B cell (primary cell): ENCODE results near the gene TRPM8. TPM values are rescaled to one million over a fixed set of nuclear protein-coding genes. Genes with fewer than 3 reads are reported as not detected.

Source experiments
- ATAC-seq: fragments of 200-7000 bp; cut with Tn5 transposase; one replicate; pipeline ENCODE4 v1.10.0; 2021; ENCODE audit warnings: low read depth, mild to moderate bottlenecking, moderate number of reproducible peaks, moderate library complexity
- CTCF ChIA-PET: fragments of 350-600 bp; sonication (Branson Sonifier 250); formaldehyde crosslinking; loops from one replicate; lab custom pipeline; 2021; ENCODE audit warnings: antibody characterized with exemption, inconsistent platforms; lab: Charles Lee
- POLR2A ChIA-PET: fragments of 350-600 bp; sonication (Branson Sonifier 250); formaldehyde crosslinking; loops from one replicate; lab custom pipeline; 2021; ENCODE audit warnings: antibody characterized with exemption; lab: Charles Lee
- DNase-seq: peaks from one replicate; pipeline ENCODE4 v3.0.0; 2013
- H2AFZ ChIP-seq: 2 replicates; pipeline ENCODE4 v1.6.1; 2012; ENCODE audit warnings: mild to moderate bottlenecking, low read depth, low read length; ENCODE audit not compliant: insufficient read depth, poor library complexity, severe bottlenecking
- H3K27ac ChIP-seq, 2 donors: 1 replicate in 1 of 2; 2 replicates in 1 of 2; pipeline ENCODE4 v1.5.1; 2012 to 2013; ENCODE audit warnings: low read length in 2 of 2, mild to moderate bottlenecking in 2 of 2, moderate library complexity in 1 of 2
- H3K27me3 ChIP-seq, 4 experiments: fragments of 200-600 bp in 1 of 4; sonication (generic) in 1 of 4; replicated peaks in 1 of 4; 1 replicate in 2 of 4; 2 replicates in 2 of 4; pipeline versions ENCODE4 v1.6.1 to v1.7.0; 2013 to 2016; ENCODE audit warnings: low read length in 3 of 4, mild to moderate bottlenecking in 2 of 4, mixed read lengths in 1 of 4, moderate library complexity in 1 of 4; ENCODE audit not compliant: insufficient read depth in 4 of 4, control insufficient read depth in 3 of 4; ENCODE audit errors: control extremely low read depth in 1 of 4
- H3K36me3 ChIP-seq, 2 experiments: replicated peaks in 1 of 2; 1 replicate in 1 of 2; 2 replicates in 1 of 2; pipeline versions ENCODE4 v1.6.1 to v1.7.1; 2013; ENCODE audit warnings: low read length in 1 of 2; ENCODE audit not compliant: insufficient read depth in 2 of 2, control insufficient read depth in 1 of 2; ENCODE audit errors: control extremely low read depth in 1 of 2, extremely low read depth in 1 of 2
- H3K4me1 ChIP-seq, 2 donors: fragments of 200-600 bp in 1 of 2; sonication (generic) in 1 of 2; 1 replicate in 1 of 2; 2 replicates in 1 of 2; pipeline versions ENCODE4 v1.5.1 to v1.6.1; 2013 to 2017; ENCODE audit warnings: low read length in 2 of 2; ENCODE audit not compliant: control insufficient read depth in 2 of 2, insufficient read depth in 2 of 2
- H3K4me2 ChIP-seq: replicated peaks from 2 replicates; pipeline ENCODE3; 2012; ENCODE audit warnings: mild to moderate bottlenecking, low read depth, low read length; ENCODE audit not compliant: poor library complexity, severe bottlenecking
- H3K4me3 ChIP-seq, 5 experiments: fragments of 200-600 bp in 1 of 5; sonication (generic) in 1 of 5; 1 replicate in 3 of 5; 2 replicates in 2 of 5; pipeline versions ENCODE4 v1.5.1 to v1.7.0; 2011 to 2016; ENCODE audit warnings: low read length in 4 of 5, mild to moderate bottlenecking in 4 of 5, low read depth in 2 of 5, control low read depth in 1 of 5, moderate library complexity in 1 of 5; ENCODE audit not compliant: insufficient read depth in 1 of 5; ENCODE audit errors: control extremely low read depth in 1 of 5, extremely low read depth in 1 of 5
- H3K79me2 ChIP-seq: fragments of 200-600 bp; sonication (generic); one replicate; pipeline ENCODE4 v1.6.0; 2016; ENCODE audit warnings: low read length; ENCODE audit not compliant: control insufficient read depth, insufficient read depth
- H3K9ac ChIP-seq: fragments of 200-600 bp; sonication (generic); 2 replicates; pipeline ENCODE4 v1.6.1; 2017; ENCODE audit warnings: mild to moderate bottlenecking, low read length, moderate library complexity
- H3K9me3 ChIP-seq, 3 donors: one replicate each; pipeline versions ENCODE4 v1.6.1 to v1.7.1; 2013; ENCODE audit warnings: low read length in 2 of 3; ENCODE audit not compliant: control insufficient read depth in 2 of 3, insufficient read depth in 1 of 3; ENCODE audit errors: control extremely low read depth in 1 of 3
- H4K20me1 ChIP-seq: 2 replicates; pipeline ENCODE4 v1.6.0; 2012; ENCODE audit warnings: mild to moderate bottlenecking, low read length; ENCODE audit not compliant: insufficient read depth, control insufficient read depth, poor library complexity, severe bottlenecking
- H3K27ac Mint-ChIP-seq: one replicate; pipeline ENCODE4 v1.8.0; 2021; ENCODE audit warnings: mixed read lengths
- H3K27me3 Mint-ChIP-seq: one replicate; pipeline ENCODE4 v1.8.0; 2021; ENCODE audit warnings: mixed read lengths
- H3K4me1 Mint-ChIP-seq: one replicate; pipeline ENCODE4 v1.8.0; 2021; ENCODE audit warnings: mixed read lengths
- H3K4me3 Mint-ChIP-seq: one replicate; pipeline ENCODE4 v1.8.0; 2021; ENCODE audit warnings: mixed read lengths
- H3K9me3 Mint-ChIP-seq: one replicate; pipeline ENCODE4 v1.8.0; 2022; ENCODE audit warnings: mixed read lengths; ENCODE audit not compliant: insufficient read depth
- CTCF ChIP-seq: fragments of 200-600 bp; IDR thresholded peaks from one replicate; pipeline ENCODE4 v1.8.0; 2022; ENCODE audit warnings: antibody characterized with exemption, mild to moderate bottlenecking
- EZH2 ChIP-seq: IDR thresholded peaks from 2 replicates; pipeline ENCODE4 v1.6.1; 2012; ENCODE audit warnings: borderline replicate concordance, low read depth, mild to moderate bottlenecking, moderate library complexity, low read length; ENCODE audit not compliant: insufficient read depth, poor library complexity, severe bottlenecking
- WGBS: methylation state at CpG from one replicate; pipeline ENCODE4 v1.1.5; 2013; ENCODE audit warnings: missing lambda C conversion rate; ENCODE audit not compliant: insufficient coverage; 5-methylcytosine and 5-hydroxymethylcytosine counted together
- intact Hi-C: fragments of 100-400 bp; cut with micrococcal nuclease; formaldehyde crosslinking; loops from one replicate; pipeline ENCODE4 v1.10.0; 2022
- polyA plus RNA-seq: library from polyadenylated mRNA; depleted of rRNA; stranded (reverse); fragments of >200 nt; gene quantifications from 2 replicates; pipeline ENCODE4 v1.2.3, GENCODE V29; 2012
- total RNA-seq, 2 donors: library from RNA; stranded (reverse); fragments of 120-200 nt in 1 of 2; gene quantifications; 1 replicate in 1 of 2; 2 replicates in 1 of 2; pipeline versions ENCODE4 v1.2.3 to v1.2.4, GENCODE V29; 2013 to 2022

The TRPM8 gene
- total and polyA plus RNA-seq, 2 donors (not counting 1 experiment from before 2014, with no cell fraction given) = not detected

GRCh38 chr2:233922471-233922870 lies 5.3 kb downstream of the TRPM8 start:
- Mint-ChIP-seq H3K4me1 (no peaks in the 10 kb centered on the region), H3K4me3 (no peak overlapping the region), H3K27me3 (peaks cover 46% of the 10 kb centered on the region), H3K27ac (no peak overlapping the region), H3K9me3 (no peaks in the 10 kb centered on the region)
- H3K27me3 ChIP-seq = peaks cover 0 to 14% (median 1%) of the 10 kb centered on the region in 4 experiments
- ATAC-seq = no peak
- no peaks in the 10 kb centered on the region for H4K20me1 ChIP-seq
- H3K4me1 ChIP-seq = no peaks in the 10 kb centered on the region
- no peaks in the 10 kb centered on the region for H3K79me2 ChIP-seq
- H2AFZ ChIP-seq = no peak overlapping the region
- DNase-seq = no peak
- no peak overlapping the region for H3K4me2 ChIP-seq
- intact Hi-C loops = no loop called here
- no CpG with 5 or more reads among the region's 1 CpG for WGBS
- H3K9ac ChIP-seq = no peak overlapping the region
- ChIA-PET CTCF (no interaction called here), POLR2A (no interaction called here)
- TF ChIP-seq CTCF (no peak), EZH2 (no peak)
- no peaks in the 10 kb centered on the region for H3K9me3 ChIP-seq
- H3K27ac ChIP-seq = no peak overlapping the region
- no peak overlapping the region for H3K4me3 ChIP-seq
- H3K36me3 ChIP-seq = no peaks in the 10 kb centered on the region

- Histone ChIP-seq H3K27me3 (peaks cover 0 to 22% (median 3%) of the 10 kb centered on the region in 4 experiments), H3K4me1 (no peaks in the 10 kb centered on the region), H3K79me2 (no peaks in the 10 kb centered on the region), H3K27ac (no peak overlapping the region), H3K36me3 (no peaks in the 10 kb centered on the region), H3K9ac (no peak overlapping the region), H3K9me3 (no peaks in the 10 kb centered on the region), H4K20me1 (no peaks in the 10 kb centered on the region), H3K4me3 (no peak overlapping the region), H3K4me2 (no peak overlapping the region), H2AFZ (no peak overlapping the region)
- H3K27me3 Mint-ChIP-seq = peaks cover 51% of the 10 kb centered on the region
- intact Hi-C loops = no loop called here
- ATAC-seq = no peak
- H3K4me3 Mint-ChIP-seq = no peak overlapping the region
- DNase-seq = no peak
- TF ChIP-seq EZH2 (no peak), CTCF (no peak)
- 77% methylated on average over 7 of the region's 7 CpGs for WGBS
- CTCF ChIA-PET = no interaction called here
- POLR2A ChIA-PET = no interaction called here
- no peaks in the 10 kb centered on the region for H3K4me1 Mint-ChIP-seq
- H3K27ac Mint-ChIP-seq = no peak overlapping the region
- no peaks in the 10 kb centered on the region for H3K9me3 Mint-ChIP-seq
Measured at GRCh38 chr2:233925402-233925801, 8.2 kb downstream of the TRPM8 start.
